Vagina (tissue), 2 donors: Measurements from ENCODE around the gene NFIX.

Experiments used
- POLR2A ChIP-seq, 2 donors: fragments of 450-650 bp; IDR thresholded peaks; one replicate each; pipeline ENCODE4 v1.6.1; 2017; ENCODE audit warnings: antibody characterized with exemption in 2 of 2, mild to moderate bottlenecking in 2 of 2, moderate library complexity in 2 of 2
- POLR2AphosphoS5 ChIP-seq, 2 donors: sonication (generic); formaldehyde crosslinking; IDR thresholded peaks; one replicate each; pipeline ENCODE4 v1.9.0; 2017; ENCODE audit warnings: antibody characterized with exemption in 2 of 2, mild to moderate bottlenecking in 2 of 2, low read depth in 1 of 2; ENCODE audit not compliant: insufficient read depth in 1 of 2
- TF ChIP-seq, protein P1 (sequence below), 3 experiments: fragments of 450-650 bp in 2 of 3; fragments of 200-600 bp in 1 of 3; sonication (generic) in 1 of 3; IDR thresholded peaks; one replicate each; pipeline ENCODE4 v1.5.1; 2017 to 2019; ENCODE audit warnings: antibody characterized with exemption in 3 of 3, mild to moderate bottlenecking in 2 of 3, moderate library complexity in 2 of 3

DNA sequence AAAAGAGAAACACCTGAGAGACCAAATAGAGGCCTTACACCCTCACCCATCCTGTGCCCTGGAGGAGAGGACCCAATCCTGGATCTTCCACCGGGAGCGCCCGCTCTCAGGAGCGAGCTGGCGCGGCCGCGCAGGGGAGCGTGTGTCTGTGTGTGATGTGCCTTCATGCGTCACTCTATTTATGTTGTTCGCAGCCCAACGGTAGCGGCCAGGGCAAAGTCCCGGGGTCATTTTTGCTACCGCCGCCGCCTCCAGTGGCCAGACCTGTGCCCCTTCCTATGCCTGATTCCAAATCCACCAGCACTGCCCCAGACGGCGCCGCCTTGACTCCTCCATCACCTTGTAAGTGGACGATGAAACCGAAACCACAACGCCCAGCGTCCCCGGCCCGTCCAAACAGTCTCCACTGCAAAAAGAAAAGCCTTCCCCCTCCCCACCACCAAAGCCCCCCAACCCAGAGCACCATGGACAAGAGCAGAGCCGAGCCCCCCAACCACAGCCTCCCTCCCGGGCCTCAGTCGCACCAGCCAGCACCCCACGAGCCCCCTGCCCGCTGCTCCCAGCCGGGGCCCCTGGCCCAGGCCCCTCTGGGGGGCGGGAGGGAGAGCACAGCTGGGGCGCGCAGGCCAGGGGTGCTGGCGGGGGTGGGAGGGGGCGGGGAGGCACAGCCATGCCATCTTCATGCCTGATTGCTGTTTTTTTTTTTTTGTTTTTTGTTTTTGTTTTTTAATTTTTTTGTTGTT is 92.7 kb downstream of the NFIX start:
- no peak for TF ChIP-seq POLR2AphosphoS5 (IDR thresholded peaks at IDR 0.05; ENCODE audit: insufficient read depth in 1 of 2, low read depth in 1 of 2)
- TF ChIP-seq POLR2A (IDR thresholded peaks at IDR 0.05) = no peak
- TF ChIP-seq, protein P1, sequence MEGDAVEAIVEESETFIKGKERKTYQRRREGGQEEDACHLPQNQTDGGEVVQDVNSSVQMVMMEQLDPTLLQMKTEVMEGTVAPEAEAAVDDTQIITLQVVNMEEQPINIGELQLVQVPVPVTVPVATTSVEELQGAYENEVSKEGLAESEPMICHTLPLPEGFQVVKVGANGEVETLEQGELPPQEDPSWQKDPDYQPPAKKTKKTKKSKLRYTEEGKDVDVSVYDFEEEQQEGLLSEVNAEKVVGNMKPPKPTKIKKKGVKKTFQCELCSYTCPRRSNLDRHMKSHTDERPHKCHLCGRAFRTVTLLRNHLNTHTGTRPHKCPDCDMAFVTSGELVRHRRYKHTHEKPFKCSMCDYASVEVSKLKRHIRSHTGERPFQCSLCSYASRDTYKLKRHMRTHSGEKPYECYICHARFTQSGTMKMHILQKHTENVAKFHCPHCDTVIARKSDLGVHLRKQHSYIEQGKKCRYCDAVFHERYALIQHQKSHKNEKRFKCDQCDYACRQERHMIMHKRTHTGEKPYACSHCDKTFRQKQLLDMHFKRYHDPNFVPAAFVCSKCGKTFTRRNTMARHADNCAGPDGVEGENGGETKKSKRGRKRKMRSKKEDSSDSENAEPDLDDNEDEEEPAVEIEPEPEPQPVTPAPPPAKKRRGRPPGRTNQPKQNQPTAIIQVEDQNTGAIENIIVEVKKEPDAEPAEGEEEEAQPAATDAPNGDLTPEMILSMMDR (IDR thresholded peaks at IDR 0.05) = no peak
